Mesendoderm (in vitro differentiated cells): ENCODE data around the gene CD99.

Experiments used
- DNase-seq: peaks from one replicate; pipeline ENCODE4 v3.0.0; 2013
- H2AK5ac ChIP-seq: 2 replicates; pipeline ENCODE4 v1.6.1; 2013; ENCODE audit warnings: low read length, inconsistent platforms
- H2BK120ac ChIP-seq: 2 replicates; pipeline ENCODE4 v1.6.1; 2013; ENCODE audit warnings: low read depth, mild to moderate bottlenecking, low read length, moderate library complexity, mixed read lengths
- H2BK15ac ChIP-seq: replicated peaks from 2 replicates; pipeline ENCODE4 v1.6.1; 2013; ENCODE audit warnings: low read depth, mild to moderate bottlenecking, moderate library complexity
- H2BK5ac ChIP-seq: 2 replicates; pipeline ENCODE4 v1.6.1; 2013; ENCODE audit warnings: low read length, inconsistent platforms
- H3K18ac ChIP-seq: 2 replicates; pipeline ENCODE4 v1.6.1; 2013; ENCODE audit warnings: mild to moderate bottlenecking, low read length, mixed read lengths
- H3K23ac ChIP-seq: one replicate; pipeline ENCODE4 v1.6.1; 2013; ENCODE audit warnings: low read length
- H3K27ac ChIP-seq: 2 replicates; pipeline ENCODE4 v1.5.1; 2013; ENCODE audit warnings: low read depth, mild to moderate bottlenecking, inconsistent platforms, low read length, moderate library complexity
- H3K27me3 ChIP-seq: 2 replicates; pipeline ENCODE4 v1.6.1; 2013; ENCODE audit warnings: low read length, control low read depth, mild to moderate bottlenecking, inconsistent platforms; ENCODE audit not compliant: insufficient read depth, poor library complexity
- H3K36me3 ChIP-seq: 2 replicates; pipeline ENCODE4 v1.6.1; 2013; ENCODE audit warnings: low read length, inconsistent platforms; ENCODE audit not compliant: control insufficient read depth, insufficient read depth
- H3K4ac ChIP-seq: one replicate; pipeline ENCODE4 v1.6.1; 2013; ENCODE audit warnings: low read depth, mild to moderate bottlenecking, low read length, moderate library complexity
- H3K4me1 ChIP-seq: 2 replicates; pipeline ENCODE4 v1.6.1; 2013; ENCODE audit warnings: low read depth, low read length, inconsistent platforms; ENCODE audit not compliant: control insufficient read depth
- H3K4me2 ChIP-seq: 2 replicates; pipeline ENCODE4 v1.6.1; 2013; ENCODE audit warnings: low read length
- H3K4me3 ChIP-seq: 2 replicates; pipeline ENCODE4 v1.5.1; 2013; ENCODE audit warnings: mild to moderate bottlenecking, low read length
- H3K56ac ChIP-seq: one replicate; pipeline ENCODE4 v1.6.1; 2013; ENCODE audit warnings: low read length
- H3K79me1 ChIP-seq: 2 replicates; pipeline ENCODE4 v1.6.1; 2013; ENCODE audit warnings: low read length, inconsistent platforms
- H3K79me2 ChIP-seq: 2 replicates; pipeline ENCODE4 v1.6.1; 2013; ENCODE audit warnings: mild to moderate bottlenecking, low read length; ENCODE audit not compliant: control insufficient read depth, insufficient read depth
- H3K9ac ChIP-seq: 2 replicates; pipeline ENCODE4 v1.6.1; 2013; ENCODE audit warnings: low read length, inconsistent platforms
- H4K5ac ChIP-seq: one replicate; pipeline ENCODE4 v1.6.1; 2013; ENCODE audit warnings: low read length
- H4K8ac ChIP-seq: one replicate; pipeline ENCODE4 v1.6.1; 2013; ENCODE audit warnings: low read depth, mild to moderate bottlenecking, control low read depth, low read length, moderate library complexity
- WGBS: extraction: QIAGEN DNeasy Blood & Tissue Kit; methylation state at CpG from one replicate; pipeline ENCODE4 v1.1.7; 2013; ENCODE audit warnings: low lambda C conversion rate, missing lambda C conversion rate; ENCODE audit not compliant: insufficient coverage; ENCODE audit errors: extremely low coverage; 5-methylcytosine and 5-hydroxymethylcytosine counted together

CD99 gene

DNA sequence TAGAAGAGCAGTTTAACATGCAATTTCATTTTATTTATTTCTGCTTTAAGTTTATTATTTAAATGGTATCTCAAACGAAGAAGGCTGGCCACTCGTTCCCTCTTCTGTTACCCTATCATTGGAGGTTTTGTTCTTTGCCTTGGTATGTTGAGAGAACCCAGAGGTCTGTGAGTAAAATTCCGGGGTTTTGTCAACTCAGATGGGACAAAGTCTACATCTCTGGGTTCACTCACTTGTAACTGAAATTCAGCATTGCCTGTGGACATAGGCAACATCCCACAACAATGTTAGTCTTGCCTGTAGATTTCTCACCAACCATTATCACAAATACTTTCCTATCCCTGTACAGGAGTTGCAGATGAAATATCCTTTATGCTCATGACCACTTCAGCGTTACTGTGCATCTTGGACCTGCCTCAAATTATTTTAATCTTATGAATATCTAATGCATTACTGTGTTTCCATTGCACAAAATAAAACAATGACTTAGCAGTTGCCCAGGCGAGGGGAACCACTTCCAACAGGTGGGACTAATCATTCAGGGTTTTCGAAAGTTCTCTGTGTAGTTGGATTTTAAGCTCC, 33.5 kb upstream of the CD99 start:
- no peak overlapping the region for H3K4ac ChIP-seq
- no peak overlapping the region for H4K5ac ChIP-seq
- H3K18ac ChIP-seq = no peak overlapping the region
- no peak overlapping the region for H3K23ac ChIP-seq
- no peak overlapping the region for H2BK5ac ChIP-seq
- no peaks in the 10 kb centered on the region for H3K79me1 ChIP-seq
- H3K4me1 ChIP-seq = no peaks in the 10 kb centered on the region
- WGBS = no CpG with 5 or more reads among the region's 6 CpGs
- no peaks in the 10 kb centered on the region for H3K36me3 ChIP-seq
- H3K56ac ChIP-seq = no peak overlapping the region
- H4K8ac ChIP-seq = no peak overlapping the region
- H2BK120ac ChIP-seq = no peak overlapping the region
- no peak overlapping the region for H3K9ac ChIP-seq
- H3K27me3 ChIP-seq = no peaks in the 10 kb centered on the region
- no peaks in the 10 kb centered on the region for H3K79me2 ChIP-seq
- no peak overlapping the region for H2BK15ac ChIP-seq
- no peak for DNase-seq
- no peak overlapping the region for H2AK5ac ChIP-seq
- H3K4me3 ChIP-seq = no peak overlapping the region
- H3K27ac ChIP-seq = no peak overlapping the region
- H3K4me2 ChIP-seq = no peak overlapping the region

DNA sequence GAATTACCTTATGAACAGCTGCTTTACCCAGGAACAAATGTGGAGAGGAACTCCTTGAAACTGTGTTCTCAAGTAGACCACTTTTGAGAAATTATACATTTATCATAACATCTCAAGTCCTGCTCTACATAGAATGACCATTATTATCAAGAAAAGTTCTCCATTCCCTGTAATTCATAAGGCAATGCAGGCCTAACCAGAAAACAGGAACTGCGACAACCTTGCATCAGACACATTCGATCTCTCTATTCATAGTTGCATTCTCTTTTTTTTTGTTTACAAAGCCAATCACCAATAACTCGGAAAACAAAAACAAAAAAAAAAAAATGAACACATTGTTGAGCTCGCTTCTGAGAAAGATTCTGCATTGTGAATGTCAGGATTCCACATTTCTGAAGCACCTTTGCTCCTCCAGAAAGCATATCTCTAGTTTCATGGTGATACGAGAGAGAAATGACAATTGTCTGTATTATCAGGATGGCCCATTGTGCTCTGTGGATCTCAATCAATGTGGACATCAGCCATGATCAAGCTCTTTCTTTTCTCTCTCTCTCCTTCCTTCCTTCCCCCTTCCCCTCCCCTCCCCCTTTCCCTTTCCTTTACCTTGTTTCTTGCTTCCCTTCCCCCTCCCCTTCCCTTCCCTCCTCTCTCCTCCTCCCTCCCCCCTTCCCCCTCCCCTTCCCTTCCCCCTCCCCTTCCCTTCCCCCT, 32.4 kb upstream of the CD99 start:
- Histone ChIP-seq H2BK15ac (no peak overlapping the region), H2BK5ac (no peak overlapping the region), H3K36me3 (no peaks in the 10 kb centered on the region), H3K9ac (no peak overlapping the region), H2BK120ac (no peak overlapping the region), H3K79me2 (no peaks in the 10 kb centered on the region), H3K27me3 (no peaks in the 10 kb centered on the region), H3K23ac (no peak overlapping the region), H3K4me3 (no peak overlapping the region), H3K4ac (no peak overlapping the region), H3K4me2 (no peak overlapping the region), H3K4me1 (no peaks in the 10 kb centered on the region), H4K5ac (no peak overlapping the region), H3K27ac (no peak overlapping the region), H4K8ac (no peak overlapping the region), H3K79me1 (no peaks in the 10 kb centered on the region), H3K56ac (no peak overlapping the region), H3K18ac (no peak overlapping the region), H2AK5ac (no peak overlapping the region)
- no peak for DNase-seq
- WGBS = no CpG with 5 or more reads among the region's 5 CpGs

DNA sequence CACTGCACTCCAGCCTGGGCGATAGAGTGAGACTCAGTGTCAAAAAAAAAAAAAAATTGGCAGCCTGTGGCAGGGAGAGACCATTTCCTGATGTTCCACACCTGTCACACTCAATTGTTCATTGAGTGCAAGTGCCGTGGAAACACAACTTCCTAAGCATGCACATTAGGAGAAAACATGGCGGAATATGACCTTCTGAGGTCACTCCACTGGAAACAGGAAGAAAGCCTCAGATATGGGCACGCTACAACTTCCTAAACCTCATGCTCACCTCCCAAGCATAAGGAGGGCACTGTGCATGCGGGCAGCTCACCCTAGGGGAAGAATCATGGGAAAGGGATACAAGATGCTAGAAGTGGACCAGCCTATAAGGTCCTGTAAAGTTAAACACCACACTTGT, 28.5 kb upstream of the CD99 start:
- Histone ChIP-seq H2BK120ac (no peak overlapping the region), H3K36me3 (no peaks in the 10 kb centered on the region), H2BK5ac (no peak overlapping the region), H3K9ac (no peak overlapping the region), H2AK5ac (no peak overlapping the region), H3K23ac (no peak overlapping the region), H3K27ac (no peak overlapping the region), H4K5ac (no peak overlapping the region), H3K79me2 (no peaks in the 10 kb centered on the region), H3K4me2 (no peak overlapping the region), H2BK15ac (no peak overlapping the region), H3K4me1 (no peaks in the 10 kb centered on the region), H3K4ac (no peak overlapping the region), H3K27me3 (no peaks in the 10 kb centered on the region), H3K18ac (no peak overlapping the region), H3K79me1 (no peaks in the 10 kb centered on the region), H3K56ac (no peak overlapping the region), H3K4me3 (no peak overlapping the region), H4K8ac (no peak overlapping the region)
- no peak for DNase-seq
- WGBS = no CpG with 5 or more reads among the region's 5 CpGs

DNA sequence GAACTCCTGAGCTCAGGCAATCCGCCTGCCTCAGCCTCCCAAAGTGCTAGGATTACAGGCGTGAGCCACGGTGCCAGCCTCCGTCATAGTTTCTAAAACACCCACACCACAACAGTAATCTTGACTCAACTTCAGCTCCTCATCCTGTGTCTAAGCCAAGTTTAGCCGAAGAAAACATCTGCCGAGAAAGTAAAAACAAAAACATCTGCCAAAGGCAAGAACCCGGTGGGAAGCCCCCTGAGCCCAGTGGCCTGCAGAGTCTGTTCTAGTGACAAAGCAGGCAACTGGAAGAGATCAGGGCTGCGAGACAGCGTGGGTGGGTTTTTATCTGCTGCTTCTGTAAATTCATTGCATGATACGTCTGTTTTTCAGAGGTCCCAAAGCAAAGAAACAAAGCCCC, 26.6 kb upstream of the CD99 start:
- Histone ChIP-seq H3K79me1 (no peaks in the 10 kb centered on the region), H3K27ac (no peak overlapping the region), H4K8ac (no peak overlapping the region), H2BK5ac (no peak overlapping the region), H3K4me1 (no peaks in the 10 kb centered on the region), H3K9ac (no peak overlapping the region), H3K56ac (no peak overlapping the region), H3K18ac (no peak overlapping the region), H2AK5ac (no peak overlapping the region), H3K23ac (no peak overlapping the region), H3K4ac (no peak overlapping the region), H3K4me3 (no peak overlapping the region), H4K5ac (no peak overlapping the region), H3K79me2 (no peaks in the 10 kb centered on the region), H3K4me2 (no peak overlapping the region), H2BK120ac (no peak overlapping the region), H2BK15ac (no peak overlapping the region), H3K36me3 (no peaks in the 10 kb centered on the region), H3K27me3 (no peaks in the 10 kb centered on the region)
- no peak for DNase-seq
- no CpG with 5 or more reads among the region's 10 CpGs for WGBS

DNA sequence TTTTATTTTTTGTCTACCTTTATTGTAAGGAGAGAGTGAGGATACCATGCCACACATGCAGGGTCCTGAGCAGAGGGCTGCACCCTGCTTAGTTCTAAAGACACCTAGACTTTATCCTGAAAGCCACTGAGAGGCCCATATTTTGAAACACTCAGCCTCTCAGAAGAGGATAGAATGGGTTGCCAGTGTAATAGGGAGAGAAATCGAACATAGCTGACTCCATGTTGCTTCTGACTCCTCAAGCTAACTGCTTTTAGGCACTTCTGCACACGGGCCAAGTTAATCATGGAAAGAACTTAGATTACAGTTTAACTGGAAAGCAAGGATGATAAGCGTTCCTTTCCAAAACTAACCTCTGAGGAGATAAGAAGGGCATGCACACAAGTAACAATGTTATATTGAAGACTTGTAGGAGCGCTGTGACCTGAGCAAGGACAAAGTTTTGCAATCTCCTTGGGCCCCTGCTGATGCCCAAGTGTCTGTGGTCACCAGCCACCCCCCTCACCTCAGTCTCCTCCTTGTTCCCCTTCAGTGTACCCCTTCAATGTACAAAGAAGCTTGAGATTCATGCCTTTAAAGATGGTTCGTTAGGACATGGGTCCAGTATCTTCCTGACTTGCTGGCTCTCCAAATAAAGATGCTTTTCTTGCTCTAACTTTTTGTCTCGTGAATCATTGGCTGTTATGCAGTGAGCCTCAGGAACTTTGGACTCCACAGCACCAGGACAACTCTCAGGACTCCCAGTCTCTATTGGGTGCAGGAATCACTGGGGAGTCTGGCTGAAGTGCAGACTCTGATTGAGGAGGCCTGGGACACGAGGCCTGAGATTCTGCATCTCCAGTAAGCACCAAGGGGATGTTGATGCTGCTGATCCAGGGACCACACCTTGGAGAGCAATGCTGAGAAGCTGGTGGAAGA, 25.4 kb upstream of the CD99 start:
- no peak overlapping the region for H2BK15ac ChIP-seq
- no peak overlapping the region for H3K9ac ChIP-seq
- no peak overlapping the region for H3K56ac ChIP-seq
- no peaks in the 10 kb centered on the region for H3K36me3 ChIP-seq
- no CpG with 5 or more reads among the region's 7 CpGs for WGBS
- H3K4me3 ChIP-seq = no peak overlapping the region
- H3K79me2 ChIP-seq = no peaks in the 10 kb centered on the region
- H3K27ac ChIP-seq = no peak overlapping the region
- H2BK5ac ChIP-seq = no peak overlapping the region
- no peaks in the 10 kb centered on the region for H3K27me3 ChIP-seq
- H2AK5ac ChIP-seq = no peak overlapping the region
- no peak overlapping the region for H4K5ac ChIP-seq
- DNase-seq = no peak
- H3K4me1 ChIP-seq = no peaks in the 10 kb centered on the region
- no peaks in the 10 kb centered on the region for H3K79me1 ChIP-seq
- H3K4ac ChIP-seq = no peak overlapping the region
- H3K4me2 ChIP-seq = no peak overlapping the region
- no peak overlapping the region for H4K8ac ChIP-seq
- H3K23ac ChIP-seq = no peak overlapping the region
- H3K18ac ChIP-seq = no peak overlapping the region
- H2BK120ac ChIP-seq = no peak overlapping the region
